DLD1 (cell line): ENCODE data around the gene MLEC.
"Not testable (repeated sequence)": the region's sequence is repeated elsewhere in the genome, so short reads cannot be mapped to it uniquely, and the experiment has no call there.

Experiments
- in situ Hi-C: cut with HindIII; loops from 2 replicates; pipeline ENCODE4 v1.10.0; 2017; ENCODE audit warnings: low sequenced_read_pairs

MLEC gene

GRCh38 chr12:120662879-120663278, 24.1 kb upstream of the MLEC start:
- in situ Hi-C loops = no loop called here

- in situ Hi-C loops = no loop called here
Observed at GRCh38 chr12:120663741-120664140, 23.2 kb upstream of the MLEC start.

- in situ Hi-C loops = no loop called here
Observed at GRCh38 chr12:120666571-120667390, 20.2 kb upstream of the MLEC start.

- in situ Hi-C loops = no loop called here
Observed at GRCh38 chr12:120668091-120668867, 18.7 kb upstream of the MLEC start.

- in situ Hi-C loops = no loop called here
Observed at GRCh38 chr12:120668868-120669840, 17.8 kb upstream of the MLEC start.

- in situ Hi-C loops = not testable (repeated sequence)
Observed at GRCh38 chr12:120670237-120670636, 16.7 kb upstream of the MLEC start.

- in situ Hi-C loops = no loop called here
Observed at GRCh38 chr12:120670667-120671066, 16.3 kb upstream of the MLEC start.

- in situ Hi-C loops = no loop called here
Observed at GRCh38 chr12:120674097-120674636, 12.8 kb upstream of the MLEC start.

GRCh38 chr12:120677765-120678473, 9.0 kb upstream of the MLEC start:
- in situ Hi-C loops = no loop called here

GRCh38 chr12:120678572-120678971, 8.4 kb upstream of the MLEC start:
- in situ Hi-C loops = no loop called here

- in situ Hi-C loops = no loop called here
Observed at GRCh38 chr12:120680165-120680738, 6.7 kb upstream of the MLEC start.

- in situ Hi-C loops = no loop called here
Observed at GRCh38 chr12:120684523-120684932, 2.4 kb upstream of the MLEC start.

- in situ Hi-C loops = no loop called here
Observed at GRCh38 chr12:120685522-120685921, 1.4 kb upstream of the MLEC start.

GRCh38 chr12:120686151-120686689, 729 bp upstream of the MLEC start:
- in situ Hi-C loops = no loop called here

- in situ Hi-C loops = no loop called here
Observed at GRCh38 chr12:120687578-120688289, 785 bp downstream of the MLEC start.

GRCh38 chr12:120688527-120689071, 1.6 kb downstream of the MLEC start:
- in situ Hi-C loops = no loop called here

GRCh38 chr12:120689397-120690082, 2.6 kb downstream of the MLEC start:
- in situ Hi-C loops = no loop called here

- in situ Hi-C loops = no loop called here
Observed at GRCh38 chr12:120690083-120690450, 3.1 kb downstream of the MLEC start.
